Uterus (tissue), 2 donors: ENCODE data around the gene BCL11B.

Experiments
- POLR2A ChIP-seq, 2 donors: fragments of 450-650 bp; IDR thresholded peaks; one replicate each; pipeline ENCODE4 v1.6.1; 2016; ENCODE audit warnings: antibody characterized with exemption in 2 of 2, mild to moderate bottlenecking in 1 of 2, moderate library complexity in 1 of 2
- TF ChIP-seq, protein P1 (sequence below), 4 experiments: fragments of 200-600 bp in 2 of 4; fragments of 450-650 bp in 2 of 4; sonication (generic) in 2 of 4; IDR thresholded peaks; one replicate each; pipeline ENCODE4 v1.5.1; 2016 to 2019; ENCODE audit warnings: antibody characterized with exemption in 4 of 4, mild to moderate bottlenecking in 2 of 4, moderate library complexity in 1 of 4

DNA sequence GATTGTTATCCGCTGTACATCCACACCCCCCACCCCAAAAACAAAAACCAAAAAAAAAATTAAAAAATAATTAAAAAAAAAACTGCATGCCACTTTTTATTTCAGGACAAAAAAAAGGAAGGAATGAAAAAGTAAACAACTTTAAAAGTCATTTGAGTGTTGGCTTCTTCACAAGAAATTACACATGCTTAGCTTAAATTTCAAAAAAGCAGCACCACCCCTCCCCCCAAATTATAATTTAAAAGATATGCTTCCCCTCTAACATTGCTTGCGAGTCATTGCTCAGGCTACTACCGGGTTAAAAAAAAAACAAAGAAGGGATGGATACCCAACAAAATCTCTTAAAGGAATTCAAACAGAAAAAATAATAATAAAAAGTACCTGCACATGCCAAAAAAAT lies 98.5 kb downstream of the BCL11B start:
- TF ChIP-seq, protein P1, sequence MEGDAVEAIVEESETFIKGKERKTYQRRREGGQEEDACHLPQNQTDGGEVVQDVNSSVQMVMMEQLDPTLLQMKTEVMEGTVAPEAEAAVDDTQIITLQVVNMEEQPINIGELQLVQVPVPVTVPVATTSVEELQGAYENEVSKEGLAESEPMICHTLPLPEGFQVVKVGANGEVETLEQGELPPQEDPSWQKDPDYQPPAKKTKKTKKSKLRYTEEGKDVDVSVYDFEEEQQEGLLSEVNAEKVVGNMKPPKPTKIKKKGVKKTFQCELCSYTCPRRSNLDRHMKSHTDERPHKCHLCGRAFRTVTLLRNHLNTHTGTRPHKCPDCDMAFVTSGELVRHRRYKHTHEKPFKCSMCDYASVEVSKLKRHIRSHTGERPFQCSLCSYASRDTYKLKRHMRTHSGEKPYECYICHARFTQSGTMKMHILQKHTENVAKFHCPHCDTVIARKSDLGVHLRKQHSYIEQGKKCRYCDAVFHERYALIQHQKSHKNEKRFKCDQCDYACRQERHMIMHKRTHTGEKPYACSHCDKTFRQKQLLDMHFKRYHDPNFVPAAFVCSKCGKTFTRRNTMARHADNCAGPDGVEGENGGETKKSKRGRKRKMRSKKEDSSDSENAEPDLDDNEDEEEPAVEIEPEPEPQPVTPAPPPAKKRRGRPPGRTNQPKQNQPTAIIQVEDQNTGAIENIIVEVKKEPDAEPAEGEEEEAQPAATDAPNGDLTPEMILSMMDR (IDR thresholded peaks at IDR 0.05), result no peak
- no peak for TF ChIP-seq POLR2A (IDR thresholded peaks at IDR 0.05)
